SK-N-SH (cell line): ENCODE data around the gene CHST11. TPM values are rescaled to one million over a fixed set of nuclear protein-coding genes. Genes with fewer than 3 reads are reported as not detected.

Experiments
- CTCF ChIA-PET: fragments of 300-600, 350-600 bp; formaldehyde crosslinking; extraction: SDS; loops from one replicate; lab custom pipeline; 2021; lab: Yijun Ruan, JAX
- POLR2A ChIA-PET: fragments of 350-600 bp; sonication (Branson Sonifier 250); formaldehyde crosslinking; extraction: SDS; loops from one replicate; lab custom pipeline; 2020; ENCODE audit warnings: antibody characterized with exemption, inconsistent platforms; lab: Yijun Ruan, JAX
- DNase-seq: peaks from one replicate; pipeline ENCODE4 v3.0.0; 2012
- H2AFZ ChIP-seq: fragments of 200-600 bp; sonication (generic); 2 replicates; pipeline ENCODE4 v1.8.1; 2016; ENCODE audit warnings: antibody characterized with exemption, mild to moderate bottlenecking, low read depth
- H3F3A ChIP-seq: fragments of 200-600 bp; sonication (generic); replicated peaks from 2 replicates; pipeline ENCODE3; 2016; ENCODE audit warnings: antibody characterized with exemption, mild to moderate bottlenecking; ENCODE audit not compliant: insufficient read depth
- H3K27ac ChIP-seq, 2 experiments: fragments of 200-500 bp in 1 of 2; fragments of 200-600 bp in 1 of 2; sonication (Bioruptor generic) in 1 of 2; sonication (generic), shearing (Covaris generic) in 1 of 2; 2 replicates each; pipeline versions ENCODE4 v1.5.1 to v1.6.1; 2014 to 2016; ENCODE audit warnings: low read depth in 2 of 2, inconsistent platforms in 1 of 2, low read length in 1 of 2, mild to moderate bottlenecking in 1 of 2, mixed read lengths in 1 of 2
- H3K27me3 ChIP-seq: fragments of 200-600 bp; sonication (generic), shearing (Covaris generic); 2 replicates; pipeline ENCODE4 v1.6.1; 2016; ENCODE audit warnings: mixed run types; ENCODE audit not compliant: insufficient read depth
- H3K36me3 ChIP-seq, 2 experiments: fragments of 200-500 bp in 1 of 2; fragments of 200-600 bp in 1 of 2; sonication (Bioruptor generic) in 1 of 2; sonication (generic) in 1 of 2; replicated peaks in 1 of 2; 2 replicates each; pipeline versions ENCODE3 to v1.5.1; 2014 to 2016; ENCODE audit warnings: low read length in 1 of 2, mild to moderate bottlenecking in 1 of 2; ENCODE audit not compliant: insufficient read depth in 2 of 2, control insufficient read depth in 1 of 2
- H3K4me1 ChIP-seq, 2 experiments: fragments of 200-500 bp in 1 of 2; fragments of 200-600 bp in 1 of 2; sonication (Bioruptor generic) in 1 of 2; sonication (generic), shearing (Covaris generic) in 1 of 2; 2 replicates each; pipeline versions ENCODE4 v1.5.1 to v1.6.1; 2014 to 2016; ENCODE audit warnings: low read depth in 1 of 2, low read length in 1 of 2, mixed run types in 1 of 2; ENCODE audit not compliant: insufficient read depth in 2 of 2, control insufficient read depth in 1 of 2
- H3K4me2 ChIP-seq: fragments of 200-600 bp; sonication (generic), shearing (Covaris generic); 2 replicates; pipeline ENCODE4 v1.6.1; 2017; ENCODE audit warnings: mixed run types
- H3K4me3 ChIP-seq, 2 experiments: fragments of 200-500 bp in 1 of 2; fragments of 200-600 bp in 1 of 2; sonication (Bioruptor generic) in 1 of 2; sonication (generic), shearing (Covaris generic) in 1 of 2; 2 replicates each; pipeline versions ENCODE4 v1.5.1 to v1.8.1; 2014 to 2016; ENCODE audit warnings: low read depth in 2 of 2, inconsistent platforms in 1 of 2, low read length in 1 of 2, mild to moderate bottlenecking in 1 of 2, mixed read lengths in 1 of 2, moderate library complexity in 1 of 2
- H3K79me2 ChIP-seq: fragments of 200-600 bp; sonication (generic); 2 replicates; pipeline ENCODE4 v1.8.1; 2017; ENCODE audit warnings: mild to moderate bottlenecking; ENCODE audit not compliant: insufficient read depth
- H3K9ac ChIP-seq: fragments of 200-600 bp; sonication (generic); 2 replicates; pipeline ENCODE4 v1.6.1; 2017; ENCODE audit warnings: mixed run types
- H3K9me2 ChIP-seq: fragments of 200-600 bp; sonication (generic); 2 replicates; pipeline ENCODE4 v1.6.1; 2017; ENCODE audit warnings: mixed run types
- H3K9me3 ChIP-seq: fragments of 200-600 bp; sonication (generic); 2 replicates; pipeline ENCODE4 v1.6.1; 2017; ENCODE audit warnings: mixed run types, mild to moderate bottlenecking, moderate library complexity
- H4K20me1 ChIP-seq: fragments of 200-600 bp; sonication (generic); 2 replicates; pipeline ENCODE4 v1.6.1; 2017; ENCODE audit warnings: mild to moderate bottlenecking, mixed run types; ENCODE audit not compliant: insufficient read depth
- EZH2phosphoT487 ChIP-seq: fragments of 200-600 bp; sonication (generic); IDR thresholded peaks from 2 replicates; pipeline ENCODE4 v1.6.1; 2017; ENCODE audit warnings: low read depth, mixed run types, mild to moderate bottlenecking, antibody characterized with exemption, moderate library complexity, borderline replicate concordance
- FOSL2 ChIP-seq: IDR thresholded peaks from 2 replicates; pipeline ENCODE4 v1.4.0; 2012; ENCODE audit warnings: low read depth, mild to moderate bottlenecking, moderate library complexity, borderline replicate concordance
- NRF1 ChIP-seq: IDR thresholded peaks from 2 replicates; pipeline ENCODE4 v1.6.1; 2012; ENCODE audit warnings: low read depth, mild to moderate bottlenecking, low read length
- POLR2AphosphoS5 ChIP-seq: IDR thresholded peaks from 2 replicates; pipeline ENCODE4 v1.6.1; 2012; ENCODE audit warnings: low read depth, low read length
- WGBS: methylation state at CpG from one replicate; pipeline ENCODE4 v1.1.6; 2017; ENCODE audit warnings: low lambda C conversion rate; 5-methylcytosine and 5-hydroxymethylcytosine counted together
- polyA plus RNA-seq, 3 experiments: library from polyadenylated mRNA; depleted of rRNA; stranded (reverse); fragments of >200 nt; gene quantifications; 2 replicates each; pipeline ENCODE4 v1.2.3, GENCODE V29; 2012
- TF ChIP-seq, protein P1 (sequence below): IDR thresholded peaks from 2 replicates; pipeline ENCODE4; 2012
- TF ChIP-seq, protein P2 (sequence below): IDR thresholded peaks from 2 replicates; pipeline ENCODE4 v1.4.0; 2012; ENCODE audit warnings: low read depth, borderline replicate concordance

CHST11 gene
- polyA plus RNA-seq, 1 of the 3 experiments (the other 2 are of a cell fraction), result 18.6 TPM

DNA sequence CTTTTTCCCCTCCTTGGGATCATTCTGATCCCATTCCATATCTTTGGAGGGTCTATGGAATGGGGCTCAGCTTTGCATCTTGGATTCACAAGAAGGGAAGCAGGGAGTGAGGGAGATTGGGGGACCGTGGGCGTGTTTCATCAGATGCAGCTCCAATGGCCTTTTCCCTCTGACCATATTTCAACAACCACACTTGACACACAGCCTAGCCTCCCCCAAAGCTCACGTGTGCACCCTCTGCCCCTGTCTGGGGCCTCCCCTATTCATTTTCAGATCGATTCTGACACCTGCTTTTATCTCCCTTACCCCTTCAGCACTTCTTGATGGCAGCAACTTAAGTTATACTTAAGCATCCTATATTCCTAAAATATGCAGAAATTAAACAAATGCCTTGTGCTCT, 126.6 kb downstream of the CHST11 start:
- H3K27ac ChIP-seq, result no peak overlapping the region
- H3K4me1 ChIP-seq, result peaks cover 0 to 16% of the 10 kb centered on the region in 2 experiments; a peak in 3 of 4 replicates
- peaks cover 4% of the 10 kb centered on the region; the same call in 1 of the 2 replicates for H3K79me2 ChIP-seq
- no peaks in the 10 kb centered on the region for H3K27me3 ChIP-seq
- no peak for DNase-seq
- H4K20me1 ChIP-seq, result no peaks in the 10 kb centered on the region
- CTCF ChIA-PET, result no interaction called here
- no peaks in the 10 kb centered on the region for H3K36me3 ChIP-seq
- no peak overlapping the region for H2AFZ ChIP-seq
- H3K9ac ChIP-seq, result no peak overlapping the region
- no peaks in the 10 kb centered on the region for H3K9me2 ChIP-seq
- no peaks in the 10 kb centered on the region for H3K9me3 ChIP-seq
- POLR2A ChIA-PET, result interaction anchor here (1.2 kb wide), 1 partner anchor 13 kb away, joined by 3 read pairs; no protein-coding TSS in a partner anchor
- 76% methylated on average over 4 of the region's 4 CpGs for WGBS
- no peak overlapping the region for H3K4me2 ChIP-seq
- H3K4me3 ChIP-seq, result no peak overlapping the region
- H3F3A ChIP-seq, result peaks cover 13% of the 10 kb centered on the region
- TF ChIP-seq EZH2phosphoT487 (no peak), POLR2AphosphoS5 (no peak)
- TF ChIP-seq, protein P1, sequence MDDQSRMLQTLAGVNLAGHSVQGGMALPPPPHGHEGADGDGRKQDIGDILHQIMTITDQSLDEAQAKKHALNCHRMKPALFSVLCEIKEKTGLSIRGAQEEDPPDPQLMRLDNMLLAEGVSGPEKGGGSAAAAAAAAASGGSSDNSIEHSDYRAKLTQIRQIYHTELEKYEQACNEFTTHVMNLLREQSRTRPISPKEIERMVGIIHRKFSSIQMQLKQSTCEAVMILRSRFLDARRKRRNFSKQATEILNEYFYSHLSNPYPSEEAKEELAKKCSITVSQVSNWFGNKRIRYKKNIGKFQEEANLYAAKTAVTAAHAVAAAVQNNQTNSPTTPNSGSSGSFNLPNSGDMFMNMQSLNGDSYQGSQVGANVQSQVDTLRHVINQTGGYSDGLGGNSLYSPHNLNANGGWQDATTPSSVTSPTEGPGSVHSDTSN, result no peak

DNA sequence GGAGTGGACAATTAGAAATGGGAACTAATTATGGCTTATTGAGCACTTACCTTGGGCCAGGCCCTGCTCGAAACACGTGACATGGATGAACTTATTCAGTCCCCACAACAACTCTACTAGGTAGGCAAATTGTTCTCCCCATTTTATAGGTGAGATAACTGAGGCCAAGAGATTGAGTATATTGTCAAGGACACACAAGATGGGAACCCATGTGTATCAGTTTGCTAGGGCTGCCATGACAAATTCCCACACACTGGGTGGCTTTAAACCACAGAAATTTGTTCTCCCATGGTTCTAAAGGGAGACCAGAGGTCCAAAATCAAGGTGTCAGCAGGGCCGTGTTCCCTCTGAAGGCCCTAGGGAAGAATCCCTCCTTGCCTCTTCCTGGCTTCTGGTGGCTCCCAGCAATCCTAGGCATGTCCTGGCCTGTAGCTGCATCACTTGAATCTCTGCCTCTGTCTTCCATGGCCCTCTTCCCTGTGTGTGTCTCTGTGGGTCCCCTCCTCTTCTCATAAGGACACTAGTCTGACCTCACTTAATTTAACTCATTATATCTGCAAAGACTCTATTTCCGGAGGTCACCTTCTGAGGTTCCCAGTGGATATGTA, 128.8 kb downstream of the CHST11 start:
- peaks cover 0 to 2% of the 10 kb centered on the region in 2 experiments; a peak in 2 of 4 replicates for H3K4me1 ChIP-seq
- WGBS, result 95% methylated on average over 4 of the region's 4 CpGs
- H3K4me2 ChIP-seq, result no peak overlapping the region
- H3K9me3 ChIP-seq, result no peaks in the 10 kb centered on the region
- no peaks in the 10 kb centered on the region for H3K9me2 ChIP-seq
- H3K27ac ChIP-seq, result no peak overlapping the region
- no peak overlapping the region for H3K9ac ChIP-seq
- ChIA-PET CTCF (no interaction called here), POLR2A (no interaction called here)
- H2AFZ ChIP-seq, result no peak overlapping the region
- H3F3A ChIP-seq, result peaks cover 9% of the 10 kb centered on the region
- H3K79me2 ChIP-seq, result no peaks in the 10 kb centered on the region
- DNase-seq, result no peak
- no peaks in the 10 kb centered on the region for H4K20me1 ChIP-seq
- H3K36me3 ChIP-seq, result no peaks in the 10 kb centered on the region
- H3K4me3 ChIP-seq, result no peak overlapping the region
- H3K27me3 ChIP-seq, result no peaks in the 10 kb centered on the region
- TF ChIP-seq NRF1 (no peak), EZH2phosphoT487 (no peak), FOSL2 (no peak)
- TF ChIP-seq, protein P2, sequence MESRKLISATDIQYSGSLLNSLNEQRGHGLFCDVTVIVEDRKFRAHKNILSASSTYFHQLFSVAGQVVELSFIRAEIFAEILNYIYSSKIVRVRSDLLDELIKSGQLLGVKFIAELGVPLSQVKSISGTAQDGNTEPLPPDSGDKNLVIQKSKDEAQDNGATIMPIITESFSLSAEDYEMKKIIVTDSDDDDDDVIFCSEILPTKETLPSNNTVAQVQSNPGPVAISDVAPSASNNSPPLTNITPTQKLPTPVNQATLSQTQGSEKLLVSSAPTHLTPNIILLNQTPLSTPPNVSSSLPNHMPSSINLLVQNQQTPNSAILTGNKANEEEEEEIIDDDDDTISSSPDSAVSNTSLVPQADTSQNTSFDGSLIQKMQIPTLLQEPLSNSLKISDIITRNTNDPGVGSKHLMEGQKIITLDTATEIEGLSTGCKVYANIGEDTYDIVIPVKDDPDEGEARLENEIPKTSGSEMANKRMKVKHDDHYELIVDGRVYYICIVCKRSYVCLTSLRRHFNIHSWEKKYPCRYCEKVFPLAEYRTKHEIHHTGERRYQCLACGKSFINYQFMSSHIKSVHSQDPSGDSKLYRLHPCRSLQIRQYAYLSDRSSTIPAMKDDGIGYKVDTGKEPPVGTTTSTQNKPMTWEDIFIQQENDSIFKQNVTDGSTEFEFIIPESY, result no peak
- TF ChIP-seq, protein P1, result no peak
